Esophagus mucosa (tissue), 1 donor: ENCODE measurements around the gene NPIPB4. TPM values are rescaled to one million over a fixed set of nuclear protein-coding genes. Genes with fewer than 3 reads are reported as not detected.

ENCODE experiments used
- total RNA-seq: library from RNA; stranded (reverse); gene quantifications from one replicate; pipeline ENCODE4 v1.2.4, GENCODE V29; 2023
- donor health status: DM: yes; HTN: yes; CAD: no.

The NPIPB4 gene
- total RNA-seq, 1 donor from 2014 or later, result 81.5 TPM

Other genes starting within 250 kb of the NPIPB4 start
- 0.76 TPM for gene IGSF6, start 205.1 kb downstream of the NPIPB4 start, total RNA-seq
- 0.04 TPM for gene OTOA, start 193.8 kb downstream of the NPIPB4 start, total RNA-seq
- gene UQCRC2, start 95.6 kb upstream of the NPIPB4 start, total RNA-seq, result 270 TPM
- not detected for gene PDZD9, start 143.4 kb upstream of the NPIPB4 start, total RNA-seq
- 5.6 TPM for gene MOSMO, start 150.4 kb upstream of the NPIPB4 start, total RNA-seq
- gene VWA3A, start 234.8 kb upstream of the NPIPB4 start, total RNA-seq, result not detected